Upper lobe of left lung (tissue), 6 donors: Measurements from ENCODE around the gene NAV2. TPM values are rescaled to one million over a fixed set of nuclear protein-coding genes. Genes with fewer than 3 reads are reported as not detected.

Experiments
- ATAC-seq, 2 donors: fragments of 200-7000 bp; cut with Tn5 transposase; one replicate each; pipeline ENCODE4 v1.9.1; 2022; ENCODE audit warnings: mild to moderate bottlenecking in 2 of 2, moderate library complexity in 2 of 2; ENCODE audit not compliant: low FRiP score in 2 of 2
- DNase-seq, 2 donors: peaks; one replicate each; pipeline ENCODE4 v3.0.0-alpha.2; 2019 to 2020
- H3K27ac ChIP-seq, 4 donors: fragments of 200-600 bp; sonication (generic); one replicate each; pipeline ENCODE4 v1.5.1; 2016 to 2019
- H3K27me3 ChIP-seq, 4 donors: fragments of 200-600 bp; sonication (generic); one replicate each; pipeline ENCODE4 v1.5.1; 2017 to 2019
- H3K36me3 ChIP-seq, 4 donors: fragments of 200-600 bp; sonication (generic); one replicate each; pipeline ENCODE4 v1.5.1; 2016 to 2019
- H3K4me1 ChIP-seq, 4 donors: fragments of 200-600 bp; sonication (generic); one replicate each; pipeline ENCODE4 v1.5.1; 2018 to 2019
- H3K4me3 ChIP-seq, 4 donors: fragments of 200-600 bp; sonication (generic); one replicate each; pipeline ENCODE4 v1.5.1; 2017 to 2019; ENCODE audit warnings: mild to moderate bottlenecking in 2 of 4, moderate library complexity in 1 of 4
- H3K9me3 ChIP-seq, 4 donors: fragments of 200-600 bp; sonication (generic); one replicate each; pipeline ENCODE4 v1.5.1; 2018 to 2019
- EP300 ChIP-seq, 4 donors: sonication (generic); formaldehyde crosslinking; IDR thresholded peaks; one replicate each; pipeline ENCODE4 v1.5.1; 2017; ENCODE audit warnings: antibody characterized with exemption in 4 of 4, control low read depth in 2 of 4
- POLR2A ChIP-seq, 4 donors: fragments of 450-650 bp; IDR thresholded peaks; one replicate each; pipeline ENCODE4 v1.5.1; 2016 to 2017; ENCODE audit warnings: antibody characterized with exemption in 4 of 4, mild to moderate bottlenecking in 2 of 4
- POLR2AphosphoS5 ChIP-seq, 2 donors: sonication (generic); formaldehyde crosslinking; IDR thresholded peaks; one replicate each; pipeline ENCODE4 v1.5.1; 2017; ENCODE audit warnings: antibody characterized with exemption in 2 of 2
- WGBS, 2 donors: methylation state at CpG; one replicate each; pipeline ENCODE4 v1.1.5; 2017 to 2018; 5-methylcytosine and 5-hydroxymethylcytosine counted together
- total RNA-seq, 6 donors: library from RNA; depleted of rRNA in 4 of 6; stranded (reverse); fragments of >200 nt in 4 of 6; gene quantifications; one replicate each; pipeline versions ENCODE4 v1.1.0 to v1.2.1, GENCODE V29; 2016 to 2021
- TF ChIP-seq, protein P1 (sequence below), 6 experiments: fragments of 450-650 bp in 4 of 6; fragments of 200-600 bp in 2 of 6; sonication (generic) in 2 of 6; IDR thresholded peaks; one replicate each; pipeline ENCODE4 v1.5.1; 2016 to 2019; ENCODE audit warnings: antibody characterized with exemption in 6 of 6
- donor health status: DM: no; HTN: no; CAD: no; lungs with moderate emphysema.
- donor health status: DM: no; HTN: yes; CAD: no; lungs with severe emphysema.

The NAV2 gene
- total RNA-seq, 6 donors from 2014 or later: 40.5 to 61.4 (median 52.3) TPM

DNA sequence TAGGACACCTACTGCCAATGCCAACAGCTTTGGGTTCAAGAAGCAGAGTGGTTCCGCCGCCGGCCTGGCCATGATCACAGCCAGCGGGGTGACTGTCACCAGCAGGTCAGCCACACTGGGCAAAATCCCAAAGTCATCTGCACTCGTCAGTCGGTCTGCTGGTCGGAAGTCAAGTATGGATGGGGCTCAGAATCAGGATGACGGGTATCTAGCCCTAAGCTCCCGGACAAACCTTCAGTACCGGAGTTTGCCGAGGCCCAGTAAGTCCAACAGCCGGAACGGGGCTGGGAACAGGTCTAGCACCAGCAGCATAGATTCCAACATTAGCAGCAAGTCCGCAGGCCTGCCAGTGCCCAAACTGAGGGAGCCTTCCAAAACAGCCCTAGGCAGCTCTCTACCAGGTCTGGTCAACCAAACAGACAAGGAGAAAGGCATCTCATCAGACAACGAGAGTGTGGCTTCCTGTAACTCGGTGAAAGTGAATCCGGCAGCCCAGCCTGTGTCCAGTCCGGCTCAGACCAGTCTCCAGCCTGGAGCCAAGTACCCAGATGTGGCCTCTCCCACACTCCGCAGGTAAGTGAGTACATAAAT lies 332.6 kb downstream of the NAV2 start:
- DNase-seq (peak in 1 of 2 donors; percentile 57), ATAC-seq (no peak)
- TF ChIP-seq EP300 (IDR thresholded peaks at IDR 0.05) (no peak), POLR2AphosphoS5 (IDR thresholded peaks at IDR 0.05) (no peak), POLR2A (IDR thresholded peaks at IDR 0.05) (no peak)
- TF ChIP-seq, protein P1, sequence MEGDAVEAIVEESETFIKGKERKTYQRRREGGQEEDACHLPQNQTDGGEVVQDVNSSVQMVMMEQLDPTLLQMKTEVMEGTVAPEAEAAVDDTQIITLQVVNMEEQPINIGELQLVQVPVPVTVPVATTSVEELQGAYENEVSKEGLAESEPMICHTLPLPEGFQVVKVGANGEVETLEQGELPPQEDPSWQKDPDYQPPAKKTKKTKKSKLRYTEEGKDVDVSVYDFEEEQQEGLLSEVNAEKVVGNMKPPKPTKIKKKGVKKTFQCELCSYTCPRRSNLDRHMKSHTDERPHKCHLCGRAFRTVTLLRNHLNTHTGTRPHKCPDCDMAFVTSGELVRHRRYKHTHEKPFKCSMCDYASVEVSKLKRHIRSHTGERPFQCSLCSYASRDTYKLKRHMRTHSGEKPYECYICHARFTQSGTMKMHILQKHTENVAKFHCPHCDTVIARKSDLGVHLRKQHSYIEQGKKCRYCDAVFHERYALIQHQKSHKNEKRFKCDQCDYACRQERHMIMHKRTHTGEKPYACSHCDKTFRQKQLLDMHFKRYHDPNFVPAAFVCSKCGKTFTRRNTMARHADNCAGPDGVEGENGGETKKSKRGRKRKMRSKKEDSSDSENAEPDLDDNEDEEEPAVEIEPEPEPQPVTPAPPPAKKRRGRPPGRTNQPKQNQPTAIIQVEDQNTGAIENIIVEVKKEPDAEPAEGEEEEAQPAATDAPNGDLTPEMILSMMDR (IDR thresholded peaks at IDR 0.05): no peak
- H3K36me3 ChIP-seq: peaks cover 0 to 38% (median 17%) of the 10 kb centered on the region in 4 donors
- WGBS, 2 donors: 88% methylated on average over 4 to 15 of the region's 19 CpGs
- no peak overlapping the region for H3K27ac ChIP-seq
- no peak overlapping the region for H3K4me3 ChIP-seq
- peaks cover 0 to 3% (median 0%) of the 10 kb centered on the region in 4 donors for H3K4me1 ChIP-seq
- no peaks in the 10 kb centered on the region for H3K27me3 ChIP-seq
- no peaks in the 10 kb centered on the region for H3K9me3 ChIP-seq

DNA sequence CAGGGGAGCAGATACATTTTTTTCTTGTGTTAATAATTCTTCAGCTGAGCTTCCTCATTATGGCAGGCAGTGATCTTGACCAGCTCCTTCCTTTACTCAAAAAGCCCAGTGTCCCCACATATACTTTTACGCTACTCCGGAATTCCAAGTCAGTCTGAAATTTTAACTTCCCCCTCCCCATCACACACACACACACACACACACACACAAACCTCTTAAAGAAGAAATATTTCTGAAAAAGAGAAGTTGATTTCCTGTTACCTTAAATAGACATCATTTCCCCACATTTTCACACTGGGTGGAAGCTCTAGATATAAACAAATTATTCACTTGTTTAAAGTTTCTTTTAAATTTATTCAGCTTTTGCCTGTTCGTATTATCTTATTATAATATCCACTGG lies 333.8 kb downstream of the NAV2 start:
- WGBS, 2 donors: 72 to 83% methylated on average over 3 of the region's 3 CpGs
- Histone ChIP-seq H3K4me1 (peaks cover 0 to 3% (median 0%) of the 10 kb centered on the region in 4 donors), H3K9me3 (no peaks in the 10 kb centered on the region), H3K36me3 (peaks cover 0 to 39% (median 18%) of the 10 kb centered on the region in 4 donors), H3K27me3 (no peaks in the 10 kb centered on the region), H3K4me3 (no peak overlapping the region), H3K27ac (no peak overlapping the region)
- TF ChIP-seq POLR2A (IDR thresholded peaks at IDR 0.05) (no peak), EP300 (IDR thresholded peaks at IDR 0.05) (no peak), POLR2AphosphoS5 (IDR thresholded peaks at IDR 0.05) (no peak)
- TF ChIP-seq, protein P1 (IDR thresholded peaks at IDR 0.05): no peak
- no peak for DNase-seq
- ATAC-seq: no peak

DNA sequence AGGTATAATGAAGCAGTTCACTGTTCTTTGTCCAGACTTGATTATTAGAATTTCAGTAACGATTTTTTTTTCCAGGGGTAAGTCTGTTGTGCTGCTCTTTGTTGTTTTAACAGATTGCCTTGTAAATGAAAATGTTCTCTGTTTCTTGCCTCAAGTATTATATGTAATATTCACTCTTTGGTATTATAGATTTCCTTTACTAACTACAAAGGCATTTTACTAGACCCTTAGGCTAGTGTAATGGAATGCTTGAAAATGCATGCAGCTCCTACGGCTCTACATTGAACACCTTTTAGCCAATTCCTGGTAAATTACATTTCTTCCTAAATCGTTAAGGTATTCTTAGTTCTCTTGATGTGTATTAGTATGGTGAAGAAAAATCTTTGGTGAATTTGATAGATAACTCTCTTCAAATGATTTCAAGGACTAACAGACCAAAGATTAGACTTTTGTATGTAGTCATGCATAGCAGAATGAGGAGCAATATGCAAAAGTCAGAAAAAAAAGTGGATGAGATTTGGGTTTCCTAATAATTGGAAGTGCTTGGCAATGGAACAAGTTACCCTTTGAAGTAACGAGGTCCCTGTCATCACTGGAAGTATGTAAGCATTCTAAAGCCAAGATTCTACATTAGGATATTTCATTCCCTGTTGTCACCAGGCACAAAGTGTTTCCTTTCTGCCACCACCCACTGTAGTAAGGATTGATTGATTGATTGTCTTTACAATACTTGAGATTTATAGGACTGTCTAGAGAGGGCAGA lies 334.6 kb downstream of the NAV2 start:
- no peak for ATAC-seq
- Histone ChIP-seq H3K27me3 (no peaks in the 10 kb centered on the region), H3K4me3 (no peak overlapping the region), H3K9me3 (no peaks in the 10 kb centered on the region), H3K4me1 (peaks cover 0 to 2% (median 0%) of the 10 kb centered on the region in 4 donors), H3K36me3 (peaks cover 0 to 39% (median 18%) of the 10 kb centered on the region in 4 donors), H3K27ac (no peak overlapping the region)
- 68 to 71% methylated on average over 4 of the region's 4 CpGs for WGBS, 2 donors
- no peak for DNase-seq
- TF ChIP-seq POLR2A (IDR thresholded peaks at IDR 0.05): no peak
- no peak for TF ChIP-seq EP300 (IDR thresholded peaks at IDR 0.05)
- TF ChIP-seq POLR2AphosphoS5 (IDR thresholded peaks at IDR 0.05): no peak
- TF ChIP-seq, protein P1 (IDR thresholded peaks at IDR 0.05): no peak

DNA sequence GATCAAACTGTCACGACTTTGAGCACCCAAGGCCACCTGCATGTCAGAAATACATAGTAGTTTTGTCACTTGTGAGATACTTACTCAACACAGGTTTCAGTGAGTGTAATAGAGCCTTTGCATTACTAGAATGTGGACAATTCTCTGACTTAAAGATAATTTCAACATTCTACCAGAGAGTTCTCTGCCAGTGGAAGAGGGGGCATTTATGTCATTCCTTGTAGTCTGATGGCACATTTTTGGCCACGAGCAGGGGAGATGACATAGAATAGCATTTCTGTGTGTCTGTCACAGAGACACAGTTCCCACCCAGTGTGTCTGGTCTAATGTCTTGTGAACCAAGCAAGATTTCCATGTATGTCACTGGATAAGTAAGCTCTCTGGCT lies 335.1 kb downstream of the NAV2 start:
- Histone ChIP-seq H3K9me3 (no peaks in the 10 kb centered on the region), H3K27ac (no peak overlapping the region), H3K4me3 (no peak overlapping the region), H3K36me3 (peaks cover 0 to 39% (median 18%) of the 10 kb centered on the region in 4 donors), H3K27me3 (no peaks in the 10 kb centered on the region), H3K4me1 (no peaks in the 10 kb centered on the region)
- ATAC-seq (no peak), DNase-seq (no peak)
- WGBS, 2 donors: 78 to 88% methylated on average over 2 of the region's 2 CpGs
- TF ChIP-seq EP300 (IDR thresholded peaks at IDR 0.05) (no peak), POLR2AphosphoS5 (IDR thresholded peaks at IDR 0.05) (no peak)

DNA sequence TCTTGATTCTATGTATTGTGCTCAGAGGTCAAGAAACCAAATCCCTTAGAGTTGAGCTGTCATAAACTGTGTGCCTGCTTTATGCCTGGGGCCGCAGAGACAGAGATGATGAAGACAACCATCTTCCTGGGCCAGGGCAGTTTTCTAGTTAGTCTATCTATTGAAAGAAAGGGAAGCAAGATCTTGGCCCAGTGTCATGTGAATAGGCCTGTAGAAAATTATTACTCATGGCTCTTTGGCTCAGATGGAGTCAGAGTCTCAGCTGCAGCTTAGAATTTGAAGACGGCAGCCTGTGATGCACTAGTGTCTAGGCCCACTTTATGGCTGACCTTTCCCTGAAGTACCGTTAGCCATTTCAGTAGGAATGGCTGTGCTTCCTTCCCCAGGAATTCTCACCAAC lies 335.6 kb downstream of the NAV2 start:
- DNase-seq: no peak
- H3K27ac ChIP-seq: no peak overlapping the region
- ATAC-seq: no peak
- TF ChIP-seq, protein P1 (IDR thresholded peaks at IDR 0.05): no peak
- no peak for TF ChIP-seq EP300 (IDR thresholded peaks at IDR 0.05)
- TF ChIP-seq POLR2AphosphoS5 (IDR thresholded peaks at IDR 0.05): no peak
- TF ChIP-seq POLR2A (IDR thresholded peaks at IDR 0.05): no peak
- peaks cover 0 to 39% (median 18%) of the 10 kb centered on the region in 4 donors for H3K36me3 ChIP-seq
- no peaks in the 10 kb centered on the region for H3K9me3 ChIP-seq
- H3K4me3 ChIP-seq: no peak overlapping the region
- H3K4me1 ChIP-seq: no peaks in the 10 kb centered on the region
- H3K27me3 ChIP-seq: no peaks in the 10 kb centered on the region
- 56 to 95% methylated on average over 3 of the region's 3 CpGs for WGBS, 2 donors
